Stimulated activated naive CD8-positive, alpha-beta T cell treated with anti-CD3 and anti-CD28 coated beads, Interleukin-15, amount 100 ng/mL, for 72 hours (primary cell): ENCODE measurements around the gene BEST1.
"Not testable (repeated sequence)": the region's sequence is repeated elsewhere in the genome, so short reads cannot be mapped to it uniquely, and the experiment has no call there.

Experiments used
- ATAC-seq: fragments of 150-1000 bp; cut with Tn5 transposase; 2 replicates; pipeline ENCODE4 v1.10.0; 2021; ENCODE audit warnings: mild to moderate bottlenecking, moderate library complexity
- DNase-seq, 2 donors: peaks; one replicate each; pipeline ENCODE4 v3.0.0; 2021 to 2022
- H3K27ac Mint-ChIP-seq, 2 donors: one replicate each; pipeline ENCODE4 v1.8.0; 2022; ENCODE audit warnings: mild to moderate bottlenecking in 2 of 2, mixed read lengths in 2 of 2, moderate library complexity in 2 of 2
- H3K27me3 Mint-ChIP-seq: one replicate; pipeline ENCODE4 v1.8.0; 2022; ENCODE audit warnings: mixed read lengths
- H3K4me1 Mint-ChIP-seq: one replicate; pipeline ENCODE4 v1.8.0; 2022; ENCODE audit warnings: mild to moderate bottlenecking, mixed read lengths
- H3K4me3 Mint-ChIP-seq, 2 donors: one replicate each; pipeline ENCODE4 v1.8.0; 2022; ENCODE audit warnings: mild to moderate bottlenecking in 2 of 2, mixed read lengths in 2 of 2, moderate library complexity in 1 of 2
- H3K9me3 Mint-ChIP-seq, 2 donors: one replicate each; pipeline ENCODE4 v1.8.0; 2022; ENCODE audit warnings: mixed read lengths in 2 of 2

BEST1 gene

GRCh38 chr11:61963282-61964057, 13.3 kb downstream of the BEST1 start:
- peak overlapping the region; percentile 3 to 81 for H3K27ac Mint-ChIP-seq
- H3K9me3 Mint-ChIP-seq = no peaks in the 10 kb centered on the region
- H3K4me1 Mint-ChIP-seq = peaks cover 46% of the 10 kb centered on the region
- H3K27me3 Mint-ChIP-seq = no peaks in the 10 kb centered on the region
- DNase-seq (no peak), ATAC-seq (peak; percentile 27)
- H3K4me3 Mint-ChIP-seq = peak overlapping the region; percentile 51 to 83

- ATAC-seq (no peak), DNase-seq (no peak)
- H3K27me3 Mint-ChIP-seq = no peaks in the 10 kb centered on the region
- H3K4me1 Mint-ChIP-seq = peaks cover 46% of the 10 kb centered on the region
- H3K4me3 Mint-ChIP-seq = peak overlapping the region; percentile 51 to 83
- H3K27ac Mint-ChIP-seq = peak overlapping the region in 1 of 2 donors; percentile 81
- H3K9me3 Mint-ChIP-seq = no peaks in the 10 kb centered on the region
Measured at GRCh38 chr11:61964058-61964665, 14.0 kb downstream of the BEST1 start.

DNA sequence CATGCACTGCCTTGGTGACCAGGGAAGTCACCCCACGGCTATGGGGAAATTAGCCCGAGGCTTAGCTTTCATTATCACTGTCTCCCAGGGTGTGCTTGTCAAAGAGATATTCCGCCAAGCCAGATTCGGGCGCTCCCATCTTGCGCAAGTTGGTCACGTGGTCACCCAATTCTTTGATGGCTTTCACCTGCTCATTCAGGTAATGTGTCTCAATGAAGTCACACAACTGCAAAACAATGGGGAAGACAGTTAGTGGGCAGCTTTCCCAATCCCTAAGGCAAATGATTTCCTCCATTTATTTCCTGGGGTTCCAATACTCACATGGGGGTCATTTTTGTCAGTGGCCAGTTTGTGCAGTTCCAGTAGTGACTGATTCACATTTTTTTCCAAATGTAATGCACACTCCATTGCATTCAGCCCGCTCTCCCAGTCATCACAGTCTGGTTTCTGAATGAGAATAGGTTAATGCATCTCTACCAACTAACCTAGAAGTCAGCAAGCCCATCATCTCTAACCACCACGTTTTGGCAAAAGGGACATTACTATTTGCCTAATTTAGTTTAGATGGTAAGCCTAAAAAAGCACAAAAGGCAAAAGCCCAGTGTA, 14.6 kb downstream of the BEST1 start:
- ATAC-seq, H3K27me3 Mint-ChIP-seq, H3K9me3 Mint-ChIP-seq: not testable (repeated sequence)
- DNase-seq = peak in 1 of 2 donors; percentile 4
- H3K27ac Mint-ChIP-seq = peak overlapping the region; percentile 53 to 95
- peak overlapping the region; percentile 83 to 89 for H3K4me3 Mint-ChIP-seq
- peaks cover 50% of the 10 kb centered on the region for H3K4me1 Mint-ChIP-seq

DNA sequence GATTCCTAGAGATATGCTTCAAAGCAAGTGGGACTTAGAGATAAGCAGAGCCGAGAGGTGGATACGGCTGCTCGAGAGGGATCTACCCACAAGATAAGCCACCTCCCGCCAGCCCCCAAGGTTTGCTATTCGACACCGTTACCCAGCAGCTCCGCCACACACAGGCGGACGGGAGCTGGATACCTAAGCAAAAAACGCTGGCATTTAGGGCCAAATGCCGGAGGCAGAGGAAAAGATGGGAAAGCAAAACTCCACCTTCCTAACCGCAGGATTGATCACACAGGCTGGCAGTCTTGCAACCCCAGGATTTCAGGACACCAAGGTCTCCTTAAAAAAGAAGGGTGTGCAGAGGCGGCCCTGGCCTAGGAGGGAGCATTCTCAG, 16.6 kb downstream of the BEST1 start:
- H3K27ac Mint-ChIP-seq = peak overlapping the region; percentile 77 to 95
- DNase-seq = peak in 1 of 2 donors; percentile 40
- peaks cover 68% of the 10 kb centered on the region for H3K4me1 Mint-ChIP-seq
- H3K9me3 Mint-ChIP-seq = no peaks in the 10 kb centered on the region
- ATAC-seq = no peak
- peak overlapping the region; percentile 83 to 89 for H3K4me3 Mint-ChIP-seq
- no peaks in the 10 kb centered on the region for H3K27me3 Mint-ChIP-seq

- Mint-ChIP-seq H3K4me1 (peaks cover 74% of the 10 kb centered on the region), H3K27me3 (no peaks in the 10 kb centered on the region), H3K9me3 (no peaks in the 10 kb centered on the region), H3K27ac (peak within 1 kb of the TSS; percentile 93 to 97), H3K4me3 (peak within 1 kb of the TSS; percentile 83 to 89)
- DNase-seq = peak; percentile 91 to 92
- peak; percentile 82 for ATAC-seq
Measured at GRCh38 chr11:61967116-61967923, 17.2 kb downstream of the BEST1 start, which contains the start of gene FTH1. TSS of gene FTH1 (minus strand) at chr11:61967634. CDS start at chr11:61967425, 209 bp downstream.

GRCh38 chr11:61967924-61968757, 18.0 kb downstream of the BEST1 start:
- no peaks in the 10 kb centered on the region for H3K27me3 Mint-ChIP-seq

DNA sequence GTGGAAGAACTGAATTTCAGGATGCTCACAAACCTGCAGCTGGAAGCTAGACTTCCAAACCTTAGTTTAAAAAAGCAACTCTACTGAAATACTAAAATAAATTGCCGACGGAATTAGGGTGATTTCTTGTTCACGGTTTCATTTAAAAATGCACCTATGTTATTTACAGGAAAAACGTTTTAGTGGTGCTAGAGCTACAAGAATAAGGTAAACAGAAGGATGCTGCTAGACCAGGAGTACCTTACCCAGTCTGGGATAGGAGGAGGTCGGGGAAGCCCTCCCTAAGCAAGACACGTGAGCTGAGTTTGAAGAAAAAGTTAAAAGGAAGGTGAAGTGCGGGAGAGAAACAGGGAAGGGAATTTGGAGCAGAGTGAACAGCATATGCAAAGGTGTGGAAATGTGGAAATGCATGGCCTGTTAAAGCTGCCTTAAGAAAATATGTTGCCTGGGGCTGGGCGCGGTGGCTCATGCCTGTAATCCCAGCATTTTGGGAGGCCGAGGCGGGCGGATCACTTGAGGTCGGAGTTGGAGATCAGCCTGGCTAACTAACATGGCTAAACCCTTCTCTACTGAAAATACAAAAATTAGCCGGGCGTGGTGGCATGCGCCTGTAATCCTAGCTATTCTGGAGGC, 18.7 kb downstream of the BEST1 start:
- H3K4me3 Mint-ChIP-seq = peak overlapping the region; percentile 83 to 89
- no peaks in the 10 kb centered on the region for H3K27me3 Mint-ChIP-seq
- ATAC-seq = no peak
- peak in 1 of 2 donors; percentile 6 for DNase-seq
- H3K4me1 Mint-ChIP-seq = peaks cover 74% of the 10 kb centered on the region
- H3K9me3 Mint-ChIP-seq = no peaks in the 10 kb centered on the region
- H3K27ac Mint-ChIP-seq = peak overlapping the region; percentile 78 to 97

More at GRCh38 chr11:61967924-61968757, 18.0 kb downstream of the BEST1 start:
- Mint-ChIP-seq H3K4me1 (peaks cover 74% of the 10 kb centered on the region), H3K4me3 (peak overlapping the region; percentile 83 to 89), H3K27ac (peak overlapping the region; percentile 78 to 97), H3K9me3 (no peaks in the 10 kb centered on the region)
- ATAC-seq = peak; percentile 35
- DNase-seq = peak; percentile 60 to 69

DNA sequence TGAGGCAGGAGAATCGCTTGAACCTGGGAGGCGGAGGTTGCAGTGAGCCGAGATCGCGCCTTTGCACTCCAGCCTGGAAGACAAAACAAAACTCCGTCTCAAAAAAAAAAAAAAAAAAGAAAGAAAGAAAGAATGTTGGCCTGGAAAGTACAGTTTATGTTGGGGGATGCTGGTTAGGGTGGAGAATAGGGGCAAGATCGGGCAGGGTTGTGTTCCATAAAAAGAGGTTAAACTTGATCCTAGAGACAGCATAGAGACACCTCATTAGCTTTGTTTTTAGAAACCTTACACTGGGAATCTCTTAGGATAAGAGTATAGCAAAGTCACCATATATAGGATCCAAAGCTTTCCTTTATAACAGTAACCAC, 19.2 kb downstream of the BEST1 start:
- H3K9me3 Mint-ChIP-seq = no peaks in the 10 kb centered on the region
- peaks cover 71% of the 10 kb centered on the region for H3K4me1 Mint-ChIP-seq
- DNase-seq (no peak), ATAC-seq (no peak)
- no peaks in the 10 kb centered on the region for H3K27me3 Mint-ChIP-seq
- H3K27ac Mint-ChIP-seq = no peak overlapping the region
- peak overlapping the region; percentile 74 to 83 for H3K4me3 Mint-ChIP-seq

GRCh38 chr11:61969838-61970662, 19.9 kb downstream of the BEST1 start:
- Mint-ChIP-seq H3K4me3 (peak overlapping the region in 1 of 2 donors; percentile 33), H3K27ac (no peak overlapping the region), H3K27me3 (no peaks in the 10 kb centered on the region), H3K4me1 (peaks cover 67% of the 10 kb centered on the region), H3K9me3 (no peaks in the 10 kb centered on the region)
- DNase-seq (peak in 1 of 2 donors; percentile 4), ATAC-seq (peak; percentile 13)

GRCh38 chr11:61971248-61972111, 21.3 kb downstream of the BEST1 start:
- ATAC-seq = no peak

GRCh38 chr11:61972112-61972671, 22.0 kb downstream of the BEST1 start:
- H3K27ac Mint-ChIP-seq = peak overlapping the region; percentile 92 to 96
- peaks cover 73% of the 10 kb centered on the region for H3K4me1 Mint-ChIP-seq
- ATAC-seq = no peak
- H3K9me3 Mint-ChIP-seq = no peaks in the 10 kb centered on the region
- DNase-seq = peak in 1 of 2 donors; percentile 23
- H3K4me3 Mint-ChIP-seq = peak overlapping the region; percentile 61 to 72
- H3K27me3 Mint-ChIP-seq = no peaks in the 10 kb centered on the region

More at GRCh38 chr11:61971248-61972111, 21.3 kb downstream of the BEST1 start:
- Mint-ChIP-seq H3K4me1 (peaks cover 72% of the 10 kb centered on the region), H3K27ac (peak overlapping the region; percentile 89 to 92), H3K9me3 (no peaks in the 10 kb centered on the region), H3K4me3 (peak overlapping the region; percentile 61 to 72), H3K27me3 (no peaks in the 10 kb centered on the region)
- peak in 1 of 2 donors; percentile 64 for DNase-seq

DNA sequence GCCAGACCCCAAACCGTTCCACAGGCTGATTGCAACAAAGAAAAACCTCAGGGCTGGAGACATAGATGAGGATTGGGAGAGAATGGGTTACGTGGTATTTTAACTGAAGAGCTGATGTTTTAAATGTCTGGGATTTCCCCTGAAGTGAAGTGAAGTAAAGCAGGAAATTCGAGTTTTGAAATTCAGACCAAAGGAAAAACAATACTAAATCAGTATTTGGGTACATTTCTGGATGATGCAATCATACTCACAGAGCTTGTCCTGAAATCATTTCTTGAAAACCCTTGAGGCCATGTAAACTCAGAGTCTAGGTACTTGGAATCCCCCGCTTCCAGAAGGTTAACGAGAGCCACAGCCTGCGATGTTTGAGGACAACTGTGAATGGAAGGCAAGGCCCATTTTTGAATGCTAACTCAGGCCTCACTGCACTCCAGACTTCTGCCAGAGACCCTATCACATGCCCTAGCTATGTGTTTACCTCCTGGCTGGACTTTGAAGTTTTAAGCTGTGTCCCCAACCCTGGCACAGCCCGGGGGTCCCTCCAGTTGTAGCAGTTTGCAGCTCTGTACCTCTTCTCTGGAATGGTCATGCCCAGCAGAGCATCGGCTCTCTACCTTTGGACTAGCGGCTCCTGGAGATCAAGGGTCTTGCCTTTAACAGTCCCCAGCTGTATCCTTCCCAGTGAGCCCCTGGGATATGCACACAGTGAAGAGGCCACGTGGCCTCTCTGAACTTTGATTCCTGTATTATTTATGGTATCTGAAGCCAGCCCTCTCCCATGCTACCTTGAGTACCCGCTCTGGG, 22.7 kb downstream of the BEST1 start:
- ATAC-seq (peak; percentile 60), DNase-seq (peak in 1 of 2 donors; percentile 52)
- peaks cover 77% of the 10 kb centered on the region for H3K4me1 Mint-ChIP-seq

More for the DNA sequence above, 22.7 kb downstream of the BEST1 start:
- no peaks in the 10 kb centered on the region for H3K9me3 Mint-ChIP-seq
- H3K27me3 Mint-ChIP-seq = no peaks in the 10 kb centered on the region
- peak overlapping the region; percentile 49 to 53 for H3K4me3 Mint-ChIP-seq
- H3K27ac Mint-ChIP-seq = peak overlapping the region; percentile 92 to 96
